AG10803 (cell line): Measurements from ENCODE around the gene PAK4.

ENCODE experiments used
- DNase-seq: peaks from one replicate; pipeline ENCODE4 v3.0.0; 2010; ENCODE audit warnings: low read depth
- H3K4me3 ChIP-seq: 2 replicates; pipeline ENCODE4 v1.5.1; 2011; ENCODE audit warnings: mild to moderate bottlenecking, low read length, control low read depth
- CTCF ChIP-seq: conservative IDR thresholded peaks from 2 replicates; pipeline ENCODE4 v1.5.1; 2011; ENCODE audit warnings: mild to moderate bottlenecking, low read length, control low read depth, inconsistent platforms

Gene PAK4

GRCh38 chr19:39126312-39127187, 964 bp downstream of the PAK4 start:
- peak; percentile 40 for DNase-seq
- H3K4me3 ChIP-seq = peak overlapping the region; percentile 87
- TF ChIP-seq CTCF = no peak

- TF ChIP-seq CTCF = no peak
- H3K4me3 ChIP-seq = no peak overlapping the region
- DNase-seq = peak; percentile 16
Observed at GRCh38 chr19:39127812-39128515, 2.4 kb downstream of the PAK4 start.

GRCh38 chr19:39128516-39129079, 3.0 kb downstream of the PAK4 start:
- DNase-seq = peak; percentile 39
- no peak overlapping the region for H3K4me3 ChIP-seq
- TF ChIP-seq CTCF = peak; percentile 24

GRCh38 chr19:39129116-39129515, 3.5 kb downstream of the PAK4 start:
- DNase-seq = no peak
- no peak overlapping the region for H3K4me3 ChIP-seq
- TF ChIP-seq CTCF = no peak

GRCh38 chr19:39130337-39131254, 5.0 kb downstream of the PAK4 start:
- H3K4me3 ChIP-seq = no peak overlapping the region
- TF ChIP-seq CTCF = no peak
- no peak for DNase-seq

GRCh38 chr19:39131255-39131755, 5.7 kb downstream of the PAK4 start:
- H3K4me3 ChIP-seq = no peak overlapping the region
- TF ChIP-seq CTCF = no peak
- no peak for DNase-seq
